Measurements from ENCODE around the gene ITFG1. TPM values are rescaled to one million over a fixed set of nuclear protein-coding genes. Genes with fewer than 3 reads are reported as not detected.
"Not testable (repeated sequence)": the region's sequence is repeated elsewhere in the genome, so short reads cannot be mapped to it uniquely, and the experiment has no call there.

Gene ITFG1
- total RNA-seq, 1 donor from 2014 or later = 58.2 TPM

DNA sequence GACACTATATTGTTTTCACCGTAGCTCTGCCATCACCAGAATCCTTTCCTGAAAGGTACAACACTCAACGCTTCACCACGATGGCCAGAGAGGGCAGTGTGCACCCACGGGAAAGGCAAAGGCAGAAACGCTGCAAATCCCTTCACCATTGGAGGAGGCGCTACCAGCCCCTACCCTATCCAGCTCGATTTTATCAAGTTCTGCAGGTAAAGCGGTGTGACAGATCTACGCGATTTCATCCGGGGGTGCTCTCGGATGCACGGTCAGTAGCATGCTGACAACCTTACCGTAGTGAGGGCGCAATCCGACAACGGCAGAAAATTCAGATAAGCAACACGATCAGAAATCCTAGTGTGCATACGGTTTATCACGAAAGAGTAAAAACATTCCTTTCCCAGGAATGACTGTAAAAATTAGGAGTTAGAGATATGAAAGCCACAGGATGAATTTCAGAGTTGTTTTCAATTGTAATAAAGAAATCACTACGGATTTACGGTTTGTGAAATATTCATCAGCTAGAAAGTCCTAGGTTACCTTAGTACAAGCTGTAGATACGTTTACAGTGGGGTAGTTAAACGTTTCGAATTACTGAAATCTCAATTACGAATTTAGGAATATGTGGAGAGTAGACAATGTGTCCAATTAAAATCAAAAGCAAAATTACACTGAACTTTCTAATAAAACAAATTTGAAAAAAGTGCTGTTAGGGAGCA is 318.9 kb downstream of the ITFG1 start:
- peak; percentile 89 for ATAC-seq
- H3K9me3 ChIP-seq = no peaks in the 10 kb centered on the region
- peak; percentile 86 for DNase-seq
- no peak overlapping the region for H3K27ac ChIP-seq
- intact Hi-C loops (cut with DNase I) = loop anchor here (10.0 kb wide), 1 partner anchor 1023 kb away; no protein-coding TSS in a partner anchor
- H3K4me1 ChIP-seq = peaks cover 9% of the 10 kb centered on the region
- TF ChIP-seq, protein P1, sequence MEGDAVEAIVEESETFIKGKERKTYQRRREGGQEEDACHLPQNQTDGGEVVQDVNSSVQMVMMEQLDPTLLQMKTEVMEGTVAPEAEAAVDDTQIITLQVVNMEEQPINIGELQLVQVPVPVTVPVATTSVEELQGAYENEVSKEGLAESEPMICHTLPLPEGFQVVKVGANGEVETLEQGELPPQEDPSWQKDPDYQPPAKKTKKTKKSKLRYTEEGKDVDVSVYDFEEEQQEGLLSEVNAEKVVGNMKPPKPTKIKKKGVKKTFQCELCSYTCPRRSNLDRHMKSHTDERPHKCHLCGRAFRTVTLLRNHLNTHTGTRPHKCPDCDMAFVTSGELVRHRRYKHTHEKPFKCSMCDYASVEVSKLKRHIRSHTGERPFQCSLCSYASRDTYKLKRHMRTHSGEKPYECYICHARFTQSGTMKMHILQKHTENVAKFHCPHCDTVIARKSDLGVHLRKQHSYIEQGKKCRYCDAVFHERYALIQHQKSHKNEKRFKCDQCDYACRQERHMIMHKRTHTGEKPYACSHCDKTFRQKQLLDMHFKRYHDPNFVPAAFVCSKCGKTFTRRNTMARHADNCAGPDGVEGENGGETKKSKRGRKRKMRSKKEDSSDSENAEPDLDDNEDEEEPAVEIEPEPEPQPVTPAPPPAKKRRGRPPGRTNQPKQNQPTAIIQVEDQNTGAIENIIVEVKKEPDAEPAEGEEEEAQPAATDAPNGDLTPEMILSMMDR (IDR thresholded peaks at IDR 0.05) = peak; percentile 95
- peak overlapping the region; percentile 56 for H3K4me3 ChIP-seq
- H3K36me3 ChIP-seq = no peaks in the 10 kb centered on the region
- peaks cover 7% of the 10 kb centered on the region for H3K27me3 ChIP-seq

DNA sequence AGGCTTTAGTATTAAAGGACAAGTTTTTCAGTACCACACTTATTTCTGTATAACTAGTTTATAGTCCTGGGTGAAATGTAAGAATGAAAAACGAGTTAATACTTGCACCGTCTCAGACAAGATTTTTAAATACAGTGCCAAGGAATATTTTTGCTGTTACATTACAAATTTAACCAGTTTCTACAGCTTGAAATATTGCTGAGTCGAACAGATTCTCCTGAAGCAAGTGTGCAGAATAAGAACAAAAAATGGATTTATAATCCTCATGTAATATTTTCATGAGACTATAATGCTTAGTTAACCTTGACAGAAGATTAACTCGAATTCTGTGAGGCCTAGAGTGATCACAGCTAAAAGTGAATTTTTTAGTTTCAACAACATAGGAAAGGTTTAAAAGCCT is 320.2 kb downstream of the ITFG1 start:
- no peaks in the 10 kb centered on the region for H3K9me3 ChIP-seq
- no peak for DNase-seq
- peaks cover 7% of the 10 kb centered on the region for H3K27me3 ChIP-seq
- intact Hi-C loops (cut with DNase I) = loop anchor here (10.0 kb wide), 1 partner anchor 1024 kb away; no protein-coding TSS in a partner anchor
- ATAC-seq = no peak
- H3K36me3 ChIP-seq = no peaks in the 10 kb centered on the region
- no peak overlapping the region for H3K4me3 ChIP-seq
- TF ChIP-seq, protein P1 (IDR thresholded peaks at IDR 0.05) = no peak
- no peak overlapping the region for H3K27ac ChIP-seq
- peaks cover 9% of the 10 kb centered on the region for H3K4me1 ChIP-seq

DNA sequence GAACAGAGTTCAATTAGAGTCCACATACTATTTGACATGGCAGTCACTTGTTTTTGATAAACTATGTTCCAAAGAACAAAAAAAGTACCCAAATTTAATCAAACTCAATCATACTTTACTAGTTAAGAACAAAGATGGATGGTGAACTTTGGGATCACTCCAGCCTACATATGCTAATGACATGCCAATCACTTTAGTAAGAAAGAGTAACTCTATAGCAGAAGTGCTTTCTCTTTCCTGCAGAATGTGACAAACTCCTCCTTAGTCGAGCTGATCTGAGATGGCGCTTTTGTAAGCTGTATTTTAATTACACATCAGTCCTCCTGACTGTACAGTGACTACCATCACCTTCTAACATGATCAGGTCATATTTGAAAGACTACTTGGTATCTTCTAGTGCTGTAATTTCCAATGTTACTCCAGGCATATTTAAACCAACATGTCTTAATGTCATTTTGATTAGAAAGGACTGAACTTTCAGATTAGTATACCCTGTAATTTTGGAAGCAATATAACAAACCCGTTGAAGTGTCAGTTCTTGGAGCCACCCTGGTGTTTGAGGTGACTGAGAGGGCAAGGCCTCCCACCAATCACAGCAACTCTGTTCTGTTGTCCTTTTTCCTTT is 321.2 kb downstream of the ITFG1 start:
- intact Hi-C loops (cut with DNase I) = loop anchor here (10.0 kb wide), 1 partner anchor 1025 kb away; no protein-coding TSS in a partner anchor
- TF ChIP-seq, protein P1 (IDR thresholded peaks at IDR 0.05) = no peak

DNA sequence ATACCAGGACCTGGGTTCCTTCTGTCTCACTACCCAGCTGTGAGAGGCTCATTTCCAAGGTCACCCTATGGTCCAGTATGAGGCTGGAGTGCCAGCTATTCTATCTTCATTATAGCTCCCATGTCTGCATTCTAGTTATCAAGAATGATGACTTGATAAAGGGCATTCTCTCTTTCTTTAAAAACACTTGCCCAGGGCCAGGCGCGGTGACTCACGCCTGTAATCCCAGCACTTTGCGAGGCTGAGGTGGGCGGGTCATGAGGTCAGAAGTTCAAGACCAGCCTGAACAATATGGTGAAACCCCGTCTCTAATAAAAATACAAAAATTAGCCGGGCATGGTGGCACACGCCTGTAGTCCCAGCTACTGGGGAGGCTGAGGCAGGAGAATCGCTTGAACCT is 322.9 kb downstream of the ITFG1 start:
- DNase-seq; H3K4me3 ChIP-seq; intact Hi-C loops (cut with DNase I); H3K27ac ChIP-seq; H3K4me1 ChIP-seq; H3K27me3 ChIP-seq; ATAC-seq; H3K9me3 ChIP-seq; H3K36me3 ChIP-seq: not testable (repeated sequence)

More for the DNA sequence above, 321.2 kb downstream of the ITFG1 start:
- no peaks in the 10 kb centered on the region for H3K36me3 ChIP-seq
- no peak overlapping the region for H3K27ac ChIP-seq
- ATAC-seq (no peak), DNase-seq (no peak)
- no peak overlapping the region for H3K4me3 ChIP-seq
- H3K9me3 ChIP-seq = no peaks in the 10 kb centered on the region
- no peaks in the 10 kb centered on the region for H3K27me3 ChIP-seq
- H3K4me1 ChIP-seq = peaks cover 8% of the 10 kb centered on the region

DNA sequence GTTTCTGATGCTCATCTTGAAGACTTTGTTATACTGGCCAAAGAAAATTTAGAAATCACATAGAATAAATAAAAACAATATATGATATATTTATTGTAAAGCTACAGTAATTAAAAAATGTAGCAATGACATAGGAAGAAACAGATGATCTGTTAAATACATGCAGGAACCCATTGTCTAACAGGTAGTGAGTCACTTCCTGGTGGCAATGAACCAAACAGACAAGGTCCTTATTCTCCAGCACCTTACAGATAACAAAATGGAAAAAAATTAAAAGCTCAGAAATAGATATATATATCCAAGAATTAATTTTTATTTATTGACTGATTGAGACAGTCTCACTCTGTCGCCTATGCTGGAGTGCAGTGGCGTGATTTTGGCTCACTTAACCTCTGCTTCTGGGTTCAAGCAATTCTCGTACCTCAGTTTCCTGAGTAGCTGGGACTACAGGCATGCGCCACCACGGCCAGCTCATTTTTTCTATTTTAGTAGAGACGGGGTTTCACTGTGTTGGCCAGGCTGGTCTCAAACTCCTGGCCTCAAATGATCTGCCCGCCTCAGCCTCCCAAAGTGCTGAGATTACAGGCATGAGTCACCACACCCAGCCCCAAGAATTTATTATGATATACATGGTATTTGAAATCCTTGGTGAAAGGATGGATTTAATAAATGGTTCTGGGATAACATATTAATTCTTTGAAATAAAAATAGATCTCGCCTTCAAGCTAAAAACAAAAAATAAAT is 324.6 kb downstream of the ITFG1 start:
- TF ChIP-seq, protein P1 (IDR thresholded peaks at IDR 0.05) = no peak
- no peaks in the 10 kb centered on the region for H3K4me1 ChIP-seq
- H3K9me3 ChIP-seq = no peaks in the 10 kb centered on the region
- H3K4me3 ChIP-seq = no peak overlapping the region
- no peak for ATAC-seq
- H3K36me3 ChIP-seq = no peaks in the 10 kb centered on the region
- no peak for DNase-seq
- intact Hi-C loops (cut with DNase I) = no loop called here
- no peak overlapping the region for H3K27ac ChIP-seq
- no peaks in the 10 kb centered on the region for H3K27me3 ChIP-seq

DNA sequence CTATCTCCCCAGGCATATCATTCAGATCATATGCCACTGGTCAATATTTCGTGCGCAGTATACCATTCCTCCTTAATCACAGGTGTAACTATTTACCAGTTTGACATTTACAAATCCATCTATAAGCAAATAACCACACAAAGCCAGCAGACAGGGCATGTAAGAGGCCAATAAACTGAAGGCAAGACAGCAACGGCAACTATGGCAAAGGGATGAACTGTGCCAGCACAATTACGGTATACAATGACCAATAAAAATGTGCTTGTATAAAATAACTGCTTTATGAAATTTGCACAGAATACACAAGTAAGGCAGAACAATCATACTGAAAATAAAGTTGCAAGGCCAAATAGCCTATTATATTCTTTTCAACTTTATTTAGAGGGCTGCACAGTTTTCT is 326.3 kb downstream of the ITFG1 start:
- no peaks in the 10 kb centered on the region for H3K9me3 ChIP-seq
- intact Hi-C loops (cut with DNase I) = no loop called here
- no peak overlapping the region for H3K4me3 ChIP-seq
- ATAC-seq (no peak), DNase-seq (no peak)
- no peaks in the 10 kb centered on the region for H3K27me3 ChIP-seq
- TF ChIP-seq, protein P1 (IDR thresholded peaks at IDR 0.05) = no peak
- no peaks in the 10 kb centered on the region for H3K4me1 ChIP-seq
- H3K27ac ChIP-seq = no peak overlapping the region
- no peaks in the 10 kb centered on the region for H3K36me3 ChIP-seq
